ENCODE results near the gene OR52B2.

The OR52B2 gene

GRCh38 chr11:6203327-6203726 is 33.2 kb upstream of the OR52B2 start:
- Histone ChIP-seq H3K36me3 (ENCODE audit: control insufficient read depth in 2 of 2, insufficient read depth in 2 of 2, low read length in 2 of 2) (peaks cover 30 to 34% of the 10 kb centered on the region in 2 donors), H3K4me3 (ENCODE audit: low read length in 2 of 2) (no peak overlapping the region), H3K27me3 (ENCODE audit: control insufficient read depth in 2 of 2, insufficient read depth in 2 of 2, low read length in 2 of 2) (no peaks in the 10 kb centered on the region), H3K9me3 (ENCODE audit: control insufficient read depth in 2 of 2, low read length in 2 of 2) (no peaks in the 10 kb centered on the region), H3K9ac (ENCODE audit: low read depth in 1 of 2, low read length in 2 of 2) (no peak overlapping the region), H3K4me1 (ENCODE audit: control insufficient read depth in 2 of 2, insufficient read depth in 2 of 2, low read length in 2 of 2) (no peaks in the 10 kb centered on the region), H3K27ac (ENCODE audit: low read depth in 2 of 2, low read length in 2 of 2) (no peak overlapping the region)

DNA sequence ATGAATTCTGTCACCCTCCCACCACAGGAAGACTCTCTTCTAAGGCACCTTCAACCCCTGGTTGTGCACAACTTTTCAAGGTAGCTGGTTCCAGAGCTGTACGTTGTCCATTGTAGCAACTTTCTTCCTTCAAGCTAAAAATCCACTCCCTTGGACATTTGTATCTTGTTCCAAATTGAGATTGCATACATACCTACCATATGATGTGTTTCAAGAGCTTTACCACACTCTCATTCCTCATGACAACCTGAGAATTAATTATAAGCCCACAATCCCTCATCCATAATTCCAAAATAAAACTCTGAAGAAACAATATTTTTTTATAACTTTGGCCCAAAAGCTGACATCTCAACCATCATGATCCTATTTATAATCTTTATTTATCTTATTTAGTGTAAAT is 31.9 kb upstream of the OR52B2 start:
- no peak overlapping the region for H3K27ac ChIP-seq (ENCODE audit: low read depth in 2 of 2, low read length in 2 of 2)

GRCh38 chr11:6201481-6201880 is 31.4 kb upstream of the OR52B2 start:
- Histone ChIP-seq H3K27ac (ENCODE audit: low read depth in 2 of 2, low read length in 2 of 2) (no peak overlapping the region), H3K9me3 (ENCODE audit: control insufficient read depth in 2 of 2, low read length in 2 of 2) (no peaks in the 10 kb centered on the region), H3K4me1 (ENCODE audit: control insufficient read depth in 2 of 2, insufficient read depth in 2 of 2, low read length in 2 of 2) (no peaks in the 10 kb centered on the region), H3K4me3 (ENCODE audit: low read length in 2 of 2) (no peak overlapping the region), H3K9ac (ENCODE audit: low read depth in 1 of 2, low read length in 2 of 2) (no peak overlapping the region), H3K36me3 (ENCODE audit: control insufficient read depth in 2 of 2, insufficient read depth in 2 of 2, low read length in 2 of 2) (peaks cover 22 to 24% of the 10 kb centered on the region in 2 donors), H3K27me3 (ENCODE audit: control insufficient read depth in 2 of 2, insufficient read depth in 2 of 2, low read length in 2 of 2) (no peaks in the 10 kb centered on the region)

More for the DNA sequence above, 31.9 kb upstream of the OR52B2 start:
- no peak overlapping the region for H3K9ac ChIP-seq (ENCODE audit: low read depth in 1 of 2, low read length in 2 of 2)
- H3K27me3 ChIP-seq (ENCODE audit: control insufficient read depth in 2 of 2, insufficient read depth in 2 of 2, low read length in 2 of 2) = no peaks in the 10 kb centered on the region
- no peaks in the 10 kb centered on the region for H3K4me1 ChIP-seq (ENCODE audit: control insufficient read depth in 2 of 2, insufficient read depth in 2 of 2, low read length in 2 of 2)
- H3K36me3 ChIP-seq (ENCODE audit: control insufficient read depth in 2 of 2, insufficient read depth in 2 of 2, low read length in 2 of 2) = peaks cover 24% of the 10 kb centered on the region in 2 donors
- no peaks in the 10 kb centered on the region for H3K9me3 ChIP-seq (ENCODE audit: control insufficient read depth in 2 of 2, low read length in 2 of 2)
- no peak overlapping the region for H3K4me3 ChIP-seq (ENCODE audit: low read length in 2 of 2)

- Histone ChIP-seq H3K9ac (ENCODE audit: low read depth in 1 of 2, low read length in 2 of 2) (no peak overlapping the region), H3K9me3 (ENCODE audit: control insufficient read depth in 2 of 2, low read length in 2 of 2) (no peaks in the 10 kb centered on the region), H3K27me3 (ENCODE audit: control insufficient read depth in 2 of 2, insufficient read depth in 2 of 2, low read length in 2 of 2) (no peaks in the 10 kb centered on the region), H3K36me3 (ENCODE audit: control insufficient read depth in 2 of 2, insufficient read depth in 2 of 2, low read length in 2 of 2) (peaks cover 18 to 24% of the 10 kb centered on the region in 2 donors), H3K27ac (ENCODE audit: low read depth in 2 of 2, low read length in 2 of 2) (no peak overlapping the region), H3K4me3 (ENCODE audit: low read length in 2 of 2) (no peak overlapping the region), H3K4me1 (ENCODE audit: control insufficient read depth in 2 of 2, insufficient read depth in 2 of 2, low read length in 2 of 2) (no peaks in the 10 kb centered on the region)
These were observed 30.8 kb upstream of the OR52B2 start for GRCh38 chr11:6200975-6201374.

GRCh38 chr11:6199174-6199810 is 29.2 kb upstream of the OR52B2 start, which contains the start of gene OR52W1:
OR52W1 (plus strand) TSS chr11:6199224; CDS start chr11:6199224, 0 bp downstream.
- no peaks in the 10 kb centered on the region for H3K27me3 ChIP-seq (ENCODE audit: control insufficient read depth in 2 of 2, insufficient read depth in 2 of 2, low read length in 2 of 2)
- H3K36me3 ChIP-seq (ENCODE audit: control insufficient read depth in 2 of 2, insufficient read depth in 2 of 2, low read length in 2 of 2) = peaks cover 3 to 8% of the 10 kb centered on the region in 2 donors
- no peaks in the 10 kb centered on the region for H3K4me1 ChIP-seq (ENCODE audit: control insufficient read depth in 2 of 2, insufficient read depth in 2 of 2, low read length in 2 of 2)
- H3K4me3 ChIP-seq (ENCODE audit: low read length in 2 of 2) = no peak within 1 kb of the TSS
- no peak within 1 kb of the TSS for H3K9ac ChIP-seq (ENCODE audit: low read depth in 1 of 2, low read length in 2 of 2)
- H3K27ac ChIP-seq (ENCODE audit: low read depth in 2 of 2, low read length in 2 of 2) = no peak within 1 kb of the TSS
- no peaks in the 10 kb centered on the region for H3K9me3 ChIP-seq (ENCODE audit: control insufficient read depth in 2 of 2, low read length in 2 of 2)

GRCh38 chr11:6197466-6198200 is 27.5 kb upstream of the OR52B2 start:
- Histone ChIP-seq H3K9me3 (ENCODE audit: control insufficient read depth in 2 of 2, low read length in 2 of 2) (no peaks in the 10 kb centered on the region), H3K4me1 (ENCODE audit: control insufficient read depth in 2 of 2, insufficient read depth in 2 of 2, low read length in 2 of 2) (no peaks in the 10 kb centered on the region), H3K36me3 (ENCODE audit: control insufficient read depth in 2 of 2, insufficient read depth in 2 of 2, low read length in 2 of 2) (peaks cover 1 to 4% of the 10 kb centered on the region in 2 donors)

DNA sequence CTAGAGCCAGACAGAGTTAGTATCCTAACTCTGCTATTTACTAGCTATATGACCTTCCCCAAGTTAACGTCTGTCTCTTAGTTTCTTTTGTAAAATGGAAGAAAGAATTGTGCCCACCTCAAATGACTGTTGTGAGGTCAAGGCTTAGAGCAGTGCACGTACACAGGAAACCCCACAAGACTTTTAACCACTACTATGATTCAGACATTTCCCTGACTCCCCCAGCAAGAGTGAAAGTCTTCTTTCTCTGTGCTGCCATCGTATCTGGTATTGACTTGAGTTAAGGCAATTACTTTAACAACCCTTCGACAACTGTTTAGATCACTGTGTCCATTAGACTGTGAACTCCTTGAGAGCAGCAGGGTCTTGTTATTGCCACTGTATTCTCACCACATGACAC is 26.3 kb upstream of the OR52B2 start:
- H3K4me1 ChIP-seq (ENCODE audit: control insufficient read depth in 2 of 2, insufficient read depth in 2 of 2, low read length in 2 of 2) = no peaks in the 10 kb centered on the region
- H3K9ac ChIP-seq (ENCODE audit: low read depth in 1 of 2, low read length in 2 of 2) = no peak overlapping the region
- H3K36me3 ChIP-seq (ENCODE audit: control insufficient read depth in 2 of 2, insufficient read depth in 2 of 2, low read length in 2 of 2) = no peaks in the 10 kb centered on the region
- H3K4me3 ChIP-seq (ENCODE audit: low read length in 2 of 2) = no peak overlapping the region
- H3K27me3 ChIP-seq (ENCODE audit: control insufficient read depth in 2 of 2, insufficient read depth in 2 of 2, low read length in 2 of 2) = no peaks in the 10 kb centered on the region
- no peaks in the 10 kb centered on the region for H3K9me3 ChIP-seq (ENCODE audit: control insufficient read depth in 2 of 2, low read length in 2 of 2)
- no peak overlapping the region for H3K27ac ChIP-seq (ENCODE audit: low read depth in 2 of 2, low read length in 2 of 2)

More at GRCh38 chr11:6197466-6198200, 27.5 kb upstream of the OR52B2 start:
- Histone ChIP-seq H3K9ac (ENCODE audit: low read depth in 1 of 2, low read length in 2 of 2) (no peak overlapping the region), H3K27ac (ENCODE audit: low read depth in 2 of 2, low read length in 2 of 2) (no peak overlapping the region), H3K27me3 (ENCODE audit: control insufficient read depth in 2 of 2, insufficient read depth in 2 of 2, low read length in 2 of 2) (no peaks in the 10 kb centered on the region), H3K4me3 (ENCODE audit: low read length in 2 of 2) (no peak overlapping the region)

- H3K9me3 ChIP-seq (ENCODE audit: control insufficient read depth in 2 of 2, low read length in 2 of 2) = no peaks in the 10 kb centered on the region
These were observed 24.0 kb upstream of the OR52B2 start for GRCh38 chr11:6194065-6194581.

DNA sequence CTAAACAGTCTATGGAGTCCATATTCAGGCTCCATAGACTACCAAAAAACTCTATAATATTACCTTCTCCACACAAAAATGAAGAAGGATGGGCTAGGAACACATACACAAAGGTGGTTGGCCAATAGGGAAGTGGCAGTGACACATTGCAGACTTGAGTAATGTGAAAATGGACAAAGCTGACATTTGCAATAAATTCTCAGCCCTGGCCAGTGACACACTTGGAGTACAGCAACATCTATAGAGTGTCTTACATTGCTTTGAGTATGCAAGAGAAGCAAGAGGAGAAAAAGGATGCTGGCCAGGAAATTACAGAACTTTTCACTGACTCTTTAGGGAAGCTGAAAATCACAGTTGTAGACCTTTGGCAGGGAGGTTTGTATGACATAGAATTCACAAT is 21.6 kb upstream of the OR52B2 start:
- Histone ChIP-seq H3K9ac (ENCODE audit: low read depth in 1 of 2, low read length in 2 of 2) (no peak overlapping the region), H3K27ac (ENCODE audit: low read depth in 2 of 2, low read length in 2 of 2) (no peak overlapping the region), H3K4me3 (ENCODE audit: low read length in 2 of 2) (no peak overlapping the region), H3K27me3 (ENCODE audit: control insufficient read depth in 2 of 2, insufficient read depth in 2 of 2, low read length in 2 of 2) (no peaks in the 10 kb centered on the region), H3K9me3 (ENCODE audit: control insufficient read depth in 2 of 2, low read length in 2 of 2) (no peaks in the 10 kb centered on the region), H3K36me3 (ENCODE audit: control insufficient read depth in 2 of 2, insufficient read depth in 2 of 2, low read length in 2 of 2) (no peaks in the 10 kb centered on the region), H3K4me1 (ENCODE audit: control insufficient read depth in 2 of 2, insufficient read depth in 2 of 2, low read length in 2 of 2) (no peaks in the 10 kb centered on the region)

More at GRCh38 chr11:6194065-6194581, 24.0 kb upstream of the OR52B2 start:
- Histone ChIP-seq H3K4me3 (ENCODE audit: low read length in 2 of 2) (no peak overlapping the region), H3K36me3 (ENCODE audit: control insufficient read depth in 2 of 2, insufficient read depth in 2 of 2, low read length in 2 of 2) (no peaks in the 10 kb centered on the region), H3K27ac (ENCODE audit: low read depth in 2 of 2, low read length in 2 of 2) (no peak overlapping the region), H3K9ac (ENCODE audit: low read depth in 1 of 2, low read length in 2 of 2) (no peak overlapping the region), H3K4me1 (ENCODE audit: control insufficient read depth in 2 of 2, insufficient read depth in 2 of 2, low read length in 2 of 2) (no peaks in the 10 kb centered on the region), H3K27me3 (ENCODE audit: control insufficient read depth in 2 of 2, insufficient read depth in 2 of 2, low read length in 2 of 2) (no peaks in the 10 kb centered on the region)

DNA sequence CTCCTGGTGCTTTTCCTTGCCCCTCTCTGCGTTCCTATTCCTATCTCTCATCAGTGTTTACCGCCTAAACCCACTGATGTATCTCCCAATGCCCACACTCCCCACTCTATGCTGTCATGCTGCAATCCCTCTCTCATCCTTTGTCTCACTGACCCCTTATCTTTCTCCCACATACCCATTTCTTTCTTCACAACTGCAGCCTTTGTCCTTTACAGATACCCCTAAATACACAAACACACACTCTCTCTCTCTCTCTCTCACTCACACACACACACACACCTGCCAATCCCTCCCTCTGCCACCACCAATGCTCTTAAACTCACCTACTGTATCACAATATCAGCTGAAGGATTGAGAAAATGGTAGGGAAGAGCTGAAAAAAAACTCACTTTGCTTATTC is 5.3 kb upstream of the OR52B2 start:
- H3K36me3 ChIP-seq (ENCODE audit: control insufficient read depth in 2 of 2, insufficient read depth in 2 of 2, low read length in 2 of 2) = no peaks in the 10 kb centered on the region
- no peak overlapping the region for H3K9ac ChIP-seq (ENCODE audit: low read depth in 1 of 2, low read length in 2 of 2)
- no peaks in the 10 kb centered on the region for H3K9me3 ChIP-seq (ENCODE audit: control insufficient read depth in 2 of 2, low read length in 2 of 2)
- no peaks in the 10 kb centered on the region for H3K27me3 ChIP-seq (ENCODE audit: control insufficient read depth in 2 of 2, insufficient read depth in 2 of 2, low read length in 2 of 2)
- no peaks in the 10 kb centered on the region for H3K4me1 ChIP-seq (ENCODE audit: control insufficient read depth in 2 of 2, insufficient read depth in 2 of 2, low read length in 2 of 2)
- H3K27ac ChIP-seq (ENCODE audit: low read depth in 2 of 2, low read length in 2 of 2) = no peak overlapping the region
- no peak overlapping the region for H3K4me3 ChIP-seq (ENCODE audit: low read length in 2 of 2)
